Measurements from ENCODE around the gene SHROOM3.

GRCh38 chr4:76637712-76638361 is 202.8 kb downstream of the SHROOM3 start:
- TF ChIP-seq HNRNPL (IDR thresholded peaks at IDR 0.05; ENCODE audit: low read depth, low read length) = no peak
- no peak for TF ChIP-seq CREB3 (CRISPR knock-in tag; IDR thresholded peaks at IDR 0.05)
- TF ChIP-seq ZNF512B (CRISPR knock-in tag; IDR thresholded peaks at IDR 0.05; ENCODE audit: borderline replicate concordance) = no peak
- no peak for TF ChIP-seq SMARCE1 (IDR thresholded peaks at IDR 0.05; ENCODE audit: borderline replicate concordance)
- no peak for TF ChIP-seq ZNF747 (CRISPR knock-in tag; IDR thresholded peaks at IDR 0.05; ENCODE audit: borderline replicate concordance)
- TF ChIP-seq SMARCC2 (IDR thresholded peaks at IDR 0.05) = no peak
- no peak for TF ChIP-seq CTCF (CRISPR knock-in tag; IDR thresholded peaks at IDR 0.05)
- TF ChIP-seq GABPA (IDR thresholded peaks at IDR 0.05; ENCODE audit: low read depth, low read length) = no peak
- TF ChIP-seq GABPA (CRISPR knock-in tag; IDR thresholded peaks at IDR 0.05; ENCODE audit: low read depth) = no peak
- TF ChIP-seq ZNF678 (CRISPR knock-in tag; IDR thresholded peaks at IDR 0.05) = no peak
- no peak for TF ChIP-seq BCL6 (CRISPR knock-in tag; IDR thresholded peaks at IDR 0.05)
- TF ChIP-seq MED1 (CRISPR knock-in tag; IDR thresholded peaks at IDR 0.05) = no peak
- TF ChIP-seq PRDM4 (CRISPR knock-in tag; IDR thresholded peaks at IDR 0.05; ENCODE audit: borderline replicate concordance) = no peak
- TF ChIP-seq POLR2A (IDR thresholded peaks at IDR 0.05; ENCODE audit: insufficient read depth in 1 of 2, low read depth in 2 of 2, low read length in 2 of 2) = no peak

All from HepG2 (cell line).